ENCODE measurements around the gene PTTG1IP. TPM values are rescaled to one million over a fixed set of nuclear protein-coding genes. Genes with fewer than 3 reads are reported as not detected.

The PTTG1IP gene
- total and polyA plus RNA-seq, 10 of the 15 experiments (the other 5 are each of a cell fraction or from before 2014, with no cell fraction given): 2.4 to 56.4 (median 44.4) TPM

DNA sequence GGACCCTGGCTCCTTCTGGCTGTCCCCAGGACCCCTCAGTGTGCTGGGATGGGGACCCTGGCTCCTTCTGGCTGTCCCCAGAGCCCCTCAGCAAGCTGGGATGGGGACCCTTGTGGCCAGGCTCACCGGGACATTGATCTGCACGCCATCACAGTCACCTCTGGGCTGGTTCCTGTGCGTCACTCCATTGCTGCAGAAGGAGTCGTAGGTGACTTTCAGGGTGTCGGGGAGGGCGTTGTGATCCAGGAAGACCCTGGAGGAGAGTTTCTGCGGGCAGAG, 19.7 kb upstream of the PTTG1IP start:
- H3K4me2 ChIP-seq (ENCODE audit: control insufficient read depth, insufficient read depth): no peak overlapping the region
- in situ Hi-C loops (cut with MboI): no loop called here
- H3K36me3 ChIP-seq (ENCODE audit: control insufficient read depth in 2 of 2, insufficient read depth in 2 of 2, low read length in 1 of 2): peaks cover 3 to 9% of the 10 kb centered on the region in 2 experiments; a peak in 3 of 4 replicates

More for the DNA sequence above, 19.7 kb upstream of the PTTG1IP start:
- no peaks in the 10 kb centered on the region for H4K20me1 ChIP-seq (ENCODE audit: control insufficient read depth, insufficient read depth)
- WGBS (ENCODE audit: insufficient coverage, insufficient replicate concordance, low lambda C conversion rate, missing lambda C conversion rate): 97% methylated on average over 7 of the region's 7 CpGs
- H3K27ac ChIP-seq (ENCODE audit: control insufficient read depth, insufficient read depth): no peak overlapping the region
- no peak for TF ChIP-seq RFX5 (IDR thresholded peaks at IDR 0.05; ENCODE audit: low read depth, low read length)
- TF ChIP-seq POLR2AphosphoS5 (IDR thresholded peaks at IDR 0.05; ENCODE audit: low read length): no peak
- TF ChIP-seq, protein P1, sequence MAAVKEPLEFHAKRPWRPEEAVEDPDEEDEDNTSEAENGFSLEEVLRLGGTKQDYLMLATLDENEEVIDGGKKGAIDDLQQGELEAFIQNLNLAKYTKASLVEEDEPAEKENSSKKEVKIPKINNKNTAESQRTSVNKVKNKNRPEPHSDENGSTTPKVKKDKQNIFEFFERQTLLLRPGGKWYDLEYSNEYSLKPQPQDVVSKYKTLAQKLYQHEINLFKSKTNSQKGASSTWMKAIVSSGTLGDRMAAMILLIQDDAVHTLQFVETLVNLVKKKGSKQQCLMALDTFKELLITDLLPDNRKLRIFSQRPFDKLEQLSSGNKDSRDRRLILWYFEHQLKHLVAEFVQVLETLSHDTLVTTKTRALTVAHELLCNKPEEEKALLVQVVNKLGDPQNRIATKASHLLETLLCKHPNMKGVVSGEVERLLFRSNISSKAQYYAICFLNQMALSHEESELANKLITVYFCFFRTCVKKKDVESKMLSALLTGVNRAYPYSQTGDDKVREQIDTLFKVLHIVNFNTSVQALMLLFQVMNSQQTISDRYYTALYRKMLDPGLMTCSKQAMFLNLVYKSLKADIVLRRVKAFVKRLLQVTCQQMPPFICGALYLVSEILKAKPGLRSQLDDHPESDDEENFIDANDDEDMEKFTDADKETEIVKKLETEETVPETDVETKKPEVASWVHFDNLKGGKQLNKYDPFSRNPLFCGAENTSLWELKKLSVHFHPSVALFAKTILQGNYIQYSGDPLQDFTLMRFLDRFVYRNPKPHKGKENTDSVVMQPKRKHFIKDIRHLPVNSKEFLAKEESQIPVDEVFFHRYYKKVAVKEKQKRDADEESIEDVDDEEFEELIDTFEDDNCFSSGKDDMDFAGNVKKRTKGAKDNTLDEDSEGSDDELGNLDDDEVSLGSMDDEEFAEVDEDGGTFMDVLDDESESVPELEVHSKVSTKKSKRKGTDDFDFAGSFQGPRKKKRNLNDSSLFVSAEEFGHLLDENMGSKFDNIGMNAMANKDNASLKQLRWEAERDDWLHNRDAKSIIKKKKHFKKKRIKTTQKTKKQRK (IDR thresholded peaks at IDR 0.05; ENCODE audit: low read depth, low read length): no peak
- H3K9me3 ChIP-seq (replicated peaks; ENCODE audit: control insufficient read depth, insufficient read depth, low read length): no peaks in the 10 kb centered on the region
- intact Hi-C loops (cut with micrococcal nuclease; ENCODE audit: unreplicated experiment): no loop called here
- RAD21 ChIA-PET (ENCODE audit: unreplicated experiment): interaction anchor here (1.5 to 3.9 kb wide), 4 partner anchors 34 to 41 kb away, joined by 5 to 32 read pairs (median 6); no protein-coding TSS in a partner anchor
- SMC1A ChIA-PET (ENCODE audit: uncharacterized antibody, unreplicated experiment): interaction anchor here (0.6 to 6.1 kb wide), 2 partner anchors 36 to 40 kb away, joined by 3 to 56 read pairs; no protein-coding TSS in a partner anchor
- H3K4me1 ChIP-seq (ENCODE audit: control insufficient read depth, insufficient read depth, low read length): no peaks in the 10 kb centered on the region
- no peak overlapping the region for H2AFZ ChIP-seq (ENCODE audit: control insufficient read depth, low read depth, low read length)
- ATAC-seq (peak; percentile 9), DNase-seq (ENCODE audit: low read depth, low spot score) (no peak), FAIRE-seq (no peak)
- CTCF ChIA-PET: interaction anchor here (1.1 to 5.5 kb wide), 11 partner anchors 11 to 244 kb away, joined by 3 to 80 read pairs (median 5); no protein-coding TSS in a partner anchor
- BruUV-seq (replicated peaks): no TSS peak
- no peak overlapping the region for H3K4me3 ChIP-seq
- POLR2A ChIA-PET: interaction anchor here (1.1 to 1.8 kb wide), 2 partner anchors 9 to 39 kb away, joined by 3 to 9 read pairs; no protein-coding TSS in a partner anchor
- no peak overlapping the region for H3K9ac ChIP-seq (ENCODE audit: control insufficient read depth, insufficient read depth, low read length)
- no peaks in the 10 kb centered on the region for H3K79me2 ChIP-seq (ENCODE audit: control insufficient read depth, insufficient read depth, low read length)
- H3K27me3 ChIP-seq (replicated peaks in 1 of 2; ENCODE audit: control insufficient read depth in 2 of 2, insufficient read depth in 2 of 2, low read length in 1 of 2): no peaks in the 10 kb centered on the region
